SIG-M5 treated with dmso at 0.1 percent for 504 hours (cell line): ENCODE measurements around the gene ZNF407.
A peak's percentile ranks its signal among the peaks of the same experiment; 100 is the strongest.

ENCODE experiments used
- DNase-seq: peaks from one replicate; lab custom pipeline; 2025; ENCODE audit not compliant: unreplicated experiment; lab: John Stamatoyannopoulos, UW

ZNF407 gene

GRCh38 chr18:74718312-74718711 lies 120.6 kb downstream of the ZNF407 start:
- no peak for DNase-seq

GRCh38 chr18:74722237-74722636 lies 124.6 kb downstream of the ZNF407 start:
- peak; percentile 83 for DNase-seq

DNA sequence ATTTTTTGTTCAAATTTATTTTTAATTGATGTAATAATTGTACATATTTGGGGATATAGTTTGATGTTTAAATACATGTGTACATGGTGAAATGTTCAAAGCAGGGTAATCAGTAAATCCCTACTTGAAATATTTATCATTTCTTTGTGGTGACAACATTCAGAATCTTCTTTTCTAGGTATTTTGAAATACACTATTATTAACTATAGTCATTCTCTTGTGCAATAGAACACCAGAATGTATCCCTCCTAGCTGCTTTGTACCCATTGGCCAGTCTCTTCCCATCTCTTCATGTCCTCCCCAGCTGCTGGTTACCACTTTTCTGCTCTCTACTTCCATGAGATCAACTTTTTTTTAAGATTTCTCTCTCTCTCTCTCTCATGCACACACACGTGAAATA lies 126.5 kb downstream of the ZNF407 start:
- peak; percentile 82 for DNase-seq

DNA sequence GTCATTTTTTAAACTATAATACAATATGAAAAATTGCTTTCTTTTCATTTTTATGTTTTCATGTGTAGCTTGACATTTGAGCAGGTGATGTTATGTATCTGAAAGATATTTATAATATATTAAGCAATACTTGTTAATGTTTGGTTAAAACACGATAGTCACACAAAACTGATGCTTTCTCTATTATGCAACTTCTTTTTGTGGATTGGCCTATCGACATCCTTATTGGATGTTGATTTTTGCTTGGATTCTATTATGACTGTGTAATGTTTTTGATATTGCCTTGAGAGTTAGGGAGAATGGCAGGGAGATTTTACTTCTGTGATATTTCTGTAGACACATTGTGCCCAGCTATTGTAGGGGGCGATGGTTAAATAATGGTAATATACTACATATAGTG lies 128.0 kb downstream of the ZNF407 start:
- DNase-seq, result no peak

DNA sequence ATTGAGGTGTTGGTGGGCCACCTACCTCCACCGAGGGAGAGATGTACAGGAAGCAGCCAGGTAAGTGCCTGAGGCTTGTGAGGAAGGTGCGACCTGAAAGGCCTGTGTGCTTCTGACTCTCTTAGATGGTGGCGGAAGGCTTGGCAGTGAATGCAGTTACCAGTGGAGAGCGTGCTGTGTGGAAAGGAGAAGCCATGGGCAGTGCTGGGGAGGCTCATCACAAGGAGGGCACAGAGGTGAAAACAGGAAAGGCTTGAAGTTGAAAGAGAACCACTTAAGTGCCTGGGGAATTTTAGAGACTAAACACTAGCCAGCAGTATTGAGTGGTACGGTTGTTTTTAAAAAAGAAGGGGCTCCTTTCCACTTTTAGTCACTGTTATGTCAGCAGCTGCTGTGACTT lies 130.9 kb downstream of the ZNF407 start:
- DNase-seq, result no peak

DNA sequence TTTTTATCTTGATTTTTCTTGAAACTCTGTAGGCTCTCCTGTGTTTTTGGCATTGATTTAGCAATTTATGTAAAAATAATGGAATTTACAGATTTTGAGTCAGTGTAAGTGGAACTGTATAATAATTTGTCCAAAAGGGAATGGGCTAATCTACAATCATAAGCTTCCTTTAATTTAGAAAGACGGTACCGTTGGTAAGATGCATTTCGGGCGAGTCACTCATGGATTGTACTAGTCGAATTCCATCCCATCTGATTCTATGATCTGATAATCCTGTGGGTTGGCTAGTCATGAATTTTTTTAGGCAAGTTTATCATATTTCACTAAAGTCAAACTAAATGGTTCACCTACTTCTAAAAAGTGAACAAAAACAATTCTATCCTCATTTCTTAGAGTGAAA lies 133.4 kb downstream of the ZNF407 start:
- no peak for DNase-seq

- DNase-seq, result no peak
These were observed 134.7 kb downstream of the ZNF407 start for GRCh38 chr18:74732380-74732779.

- no peak for DNase-seq
These were observed 135.9 kb downstream of the ZNF407 start for GRCh38 chr18:74733598-74733997.

GRCh38 chr18:74734013-74734444 lies 136.4 kb downstream of the ZNF407 start:
- DNase-seq, result no peak

GRCh38 chr18:74739926-74740325 lies 142.3 kb downstream of the ZNF407 start:
- DNase-seq, result no peak

DNA sequence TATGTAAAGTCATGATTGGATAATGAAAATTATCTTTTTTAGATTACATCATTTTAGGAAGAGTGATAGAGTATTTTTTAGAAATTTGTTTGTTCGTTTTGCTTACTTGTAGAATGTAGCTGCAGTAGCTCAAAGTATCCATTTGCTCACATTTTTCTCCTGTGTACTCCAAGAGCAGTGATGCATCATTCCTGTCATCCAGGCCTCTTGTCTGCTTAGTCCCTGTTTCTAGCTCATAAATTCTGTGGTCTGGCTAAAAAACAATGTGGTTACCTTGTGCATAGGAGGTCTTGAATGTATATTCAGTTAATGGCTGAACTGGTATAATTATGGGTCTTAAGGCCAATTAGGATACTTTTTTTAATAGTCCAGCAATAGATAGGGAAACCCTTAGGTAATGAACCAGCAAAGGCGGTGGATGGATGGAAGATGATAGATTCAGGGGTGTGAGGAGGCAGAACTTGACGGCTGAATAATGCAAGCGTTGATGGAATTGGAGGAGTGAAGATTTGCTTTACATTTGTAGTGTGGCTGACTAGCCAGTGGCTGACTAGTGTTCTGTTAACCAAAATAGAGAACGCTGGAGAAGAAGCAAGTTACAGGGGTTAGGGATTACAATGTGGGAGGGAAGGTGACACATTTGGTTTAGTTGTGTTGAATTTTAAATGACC lies 145.0 kb downstream of the ZNF407 start:
- no peak for DNase-seq

DNA sequence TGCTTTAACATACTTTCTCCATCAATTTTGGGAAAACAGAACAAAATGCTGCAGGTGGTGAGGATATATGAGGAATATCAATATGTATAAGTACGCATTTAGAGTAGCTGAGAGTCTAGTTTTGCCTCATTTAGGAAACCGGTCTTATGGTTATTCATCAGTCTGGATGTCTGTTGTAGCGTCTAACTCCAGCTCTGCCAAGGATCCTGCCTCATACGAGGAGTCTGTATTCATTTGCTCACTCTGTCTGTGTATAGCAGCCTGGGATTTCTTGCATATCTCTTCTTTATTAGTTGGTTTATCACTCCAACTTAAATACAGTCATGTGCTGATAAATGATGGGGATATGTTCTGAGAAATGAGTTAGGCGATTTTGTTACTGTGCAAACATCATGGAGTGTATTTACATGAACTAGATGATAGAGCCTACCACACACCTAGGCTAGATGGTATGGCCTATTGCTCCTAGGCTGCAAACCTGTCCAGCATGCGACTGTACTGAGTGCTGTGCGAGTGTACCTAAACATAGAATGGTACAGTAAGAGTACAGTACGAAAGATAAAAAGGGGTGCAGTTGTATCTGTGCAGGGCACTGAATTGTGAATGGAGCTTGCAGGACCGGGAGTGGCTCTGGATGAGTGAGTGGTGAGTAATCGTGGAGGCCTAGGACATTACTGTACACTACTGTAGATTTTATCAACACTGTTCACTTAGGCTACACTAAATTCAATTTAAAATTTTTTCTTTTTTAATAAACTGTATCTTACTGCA lies 148.1 kb downstream of the ZNF407 start:
- DNase-seq, result no peak

GRCh38 chr18:74748809-74749208 lies 151.1 kb downstream of the ZNF407 start:
- DNase-seq, result no peak

DNA sequence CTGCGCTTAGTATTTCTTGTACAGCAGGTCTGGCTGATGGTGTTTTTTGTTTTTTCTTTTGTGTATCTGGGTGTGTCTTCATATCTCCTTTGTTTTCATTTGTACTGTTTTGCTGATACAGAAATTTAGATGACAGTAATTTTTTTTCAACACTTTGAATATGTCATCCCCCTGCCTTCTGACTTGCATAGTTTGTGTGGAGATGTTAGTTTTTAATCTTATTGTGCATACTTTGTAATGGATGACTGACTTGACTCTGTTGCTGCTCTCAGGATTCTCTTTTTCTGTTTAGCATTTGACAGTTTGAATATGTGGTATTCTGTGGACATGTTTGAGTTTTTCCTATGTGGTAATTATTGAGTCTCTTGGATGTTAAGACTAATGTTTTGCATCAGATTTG lies 161.3 kb downstream of the ZNF407 start:
- DNase-seq, result no peak

GRCh38 chr18:74760026-74760425 lies 162.4 kb downstream of the ZNF407 start:
- DNase-seq, result no peak

DNA sequence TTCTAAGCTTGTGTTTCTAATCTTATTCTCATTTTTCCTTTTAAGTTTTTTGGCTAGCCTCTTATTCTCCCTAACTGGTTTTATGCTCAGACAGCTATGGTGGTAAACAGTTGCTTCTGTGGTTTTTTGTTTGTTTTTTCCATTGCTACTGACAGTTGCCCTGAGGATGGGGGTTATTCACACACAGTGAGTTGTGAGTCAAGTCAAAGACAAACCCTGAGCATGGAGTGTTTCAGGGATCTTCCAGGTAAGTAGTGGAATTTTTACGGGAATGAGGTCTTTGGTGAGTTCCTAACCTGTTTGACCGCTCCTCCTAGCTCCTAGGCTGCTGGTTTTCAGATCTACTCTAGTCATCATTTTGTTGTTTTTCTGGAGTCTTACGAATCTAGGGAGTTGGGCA lies 162.8 kb downstream of the ZNF407 start:
- no peak for DNase-seq

DNA sequence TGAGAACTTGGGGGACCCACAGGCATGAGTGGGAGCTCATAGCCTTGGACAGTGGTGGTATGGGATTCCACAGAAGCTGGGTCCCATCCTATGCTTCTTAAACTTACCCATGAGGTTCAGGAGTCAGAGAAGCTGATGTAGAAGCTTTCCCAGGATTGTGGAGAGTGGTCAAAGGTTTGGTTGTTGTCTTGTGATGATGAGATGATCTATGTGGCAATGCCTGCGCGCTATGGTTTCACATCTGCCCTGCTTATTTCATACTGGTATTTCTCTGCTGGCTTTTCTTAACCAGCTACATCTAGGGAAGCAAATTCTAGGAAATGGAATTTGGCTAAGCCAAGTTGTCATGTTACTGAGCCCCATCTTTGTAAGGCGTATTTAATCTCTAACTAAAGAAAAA lies 168.6 kb downstream of the ZNF407 start:
- no peak for DNase-seq

DNA sequence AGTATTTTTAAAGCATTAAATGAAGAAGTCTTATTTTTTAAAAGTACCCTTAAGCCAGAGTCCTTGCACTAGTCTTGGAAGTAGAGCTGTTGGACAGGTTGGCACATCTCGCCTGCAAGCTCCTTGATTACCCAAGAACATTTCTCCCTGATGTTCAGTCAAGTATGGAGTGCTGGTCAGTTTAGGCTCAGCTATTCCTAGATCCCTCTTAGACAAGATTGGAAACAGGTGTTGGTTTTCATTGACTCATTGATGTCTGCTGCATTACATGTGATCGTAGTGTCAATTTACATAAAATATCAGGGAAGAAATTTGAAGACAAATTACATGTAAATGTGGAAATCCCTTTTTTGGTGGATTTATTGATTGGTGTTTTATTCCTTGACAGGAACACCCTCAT lies 170.4 kb downstream of the ZNF407 start:
- DNase-seq, result no peak

GRCh38 chr18:74773171-74773624 lies 175.5 kb downstream of the ZNF407 start:
- DNase-seq, result peak; percentile 19

- no peak for DNase-seq
These were observed 176.8 kb downstream of the ZNF407 start for GRCh38 chr18:74774486-74774885.

DNA sequence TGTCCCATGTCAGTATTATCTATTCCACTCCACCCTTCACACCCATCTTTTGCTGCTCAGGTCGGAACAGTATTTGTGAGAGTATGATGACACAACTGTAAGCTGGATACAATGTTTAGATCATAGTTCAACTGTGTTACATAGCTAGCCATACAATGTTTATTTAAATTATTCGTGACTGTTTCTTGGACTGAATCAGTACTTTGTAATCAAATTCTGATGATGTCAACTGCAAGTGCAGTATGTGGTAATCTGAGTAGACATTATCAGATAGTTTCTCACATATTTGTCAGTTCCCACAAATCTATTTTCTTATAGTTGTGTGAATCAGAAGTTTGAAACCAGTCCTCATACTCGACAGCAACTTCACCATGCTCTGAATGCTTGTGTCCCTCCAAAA lies 177.6 kb downstream of the ZNF407 start:
- no peak for DNase-seq

- no peak for DNase-seq
These were observed 180.6 kb downstream of the ZNF407 start for GRCh38 chr18:74778191-74778847.
